Measurements from ENCODE around the gene PTPRB.

The PTPRB gene

DNA sequence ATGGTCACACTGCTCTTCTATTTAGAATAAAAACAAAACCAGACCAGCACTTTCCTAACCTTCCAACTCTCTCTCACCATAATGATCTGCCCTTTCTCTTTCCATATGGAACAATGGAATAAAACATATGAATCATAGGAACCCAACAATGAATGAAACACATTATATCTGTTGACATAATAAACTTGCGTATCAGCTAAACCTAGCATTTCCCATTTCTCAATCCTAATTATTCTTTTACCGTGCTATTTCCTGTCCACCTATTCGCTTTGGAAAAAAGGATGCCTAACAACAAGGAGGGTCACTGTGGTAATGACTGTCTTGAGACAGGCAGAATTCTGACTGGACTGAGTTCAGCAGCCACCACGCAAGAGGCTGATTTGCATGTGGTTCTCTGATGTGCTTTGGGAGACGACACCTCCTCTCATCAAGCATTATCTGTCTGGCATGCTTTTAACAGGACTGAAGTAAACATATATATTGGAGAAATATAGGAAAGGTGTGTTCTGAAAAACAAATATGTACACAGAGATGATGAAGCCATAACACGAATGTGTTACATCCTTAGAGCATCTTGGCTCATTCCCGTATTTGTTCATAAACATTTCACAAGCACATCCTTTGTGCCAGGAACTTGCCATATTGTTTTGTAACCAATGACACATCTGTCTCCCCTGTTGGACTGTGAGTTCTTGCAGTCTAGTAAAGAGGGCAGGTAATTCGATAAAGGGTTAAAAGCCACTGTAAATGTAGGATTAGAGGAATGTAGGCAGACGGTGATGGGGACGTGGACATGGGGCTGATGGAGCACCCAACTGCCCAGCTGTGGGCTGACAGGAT is 87.7 kb downstream of the PTPRB start:
- no peak overlapping the region for H3K4me3 ChIP-seq (ENCODE audit: low read length)
- no peak overlapping the region for H3K27ac ChIP-seq (ENCODE audit: low read depth, low read length)
- no peak overlapping the region for H3K4me2 ChIP-seq (ENCODE audit: low read length)
- H3K9me3 ChIP-seq (ENCODE audit: control insufficient read depth, insufficient read depth, low read length): no peaks in the 10 kb centered on the region
- H3K27me3 ChIP-seq (ENCODE audit: control insufficient read depth, low read length): no peaks in the 10 kb centered on the region
- no peaks in the 10 kb centered on the region for H3K36me3 ChIP-seq (ENCODE audit: control insufficient read depth, low read length)
- no peaks in the 10 kb centered on the region for H4K20me1 ChIP-seq (ENCODE audit: control insufficient read depth, insufficient read depth, low read depth, low read length)
- peaks cover 5% of the 10 kb centered on the region; the same call in 1 of the 2 replicates for H3K4me1 ChIP-seq (ENCODE audit: control insufficient read depth, low read length)
- no peaks in the 10 kb centered on the region for H3K79me2 ChIP-seq (ENCODE audit: control insufficient read depth, low read length)
- no peaks in the 10 kb centered on the region for H3K9me2 ChIP-seq (replicated peaks; ENCODE audit: control insufficient read depth, low read length)
- H3F3A ChIP-seq (ENCODE audit: control insufficient read depth, insufficient read depth): no peaks in the 10 kb centered on the region
- TF ChIP-seq, protein P1, sequence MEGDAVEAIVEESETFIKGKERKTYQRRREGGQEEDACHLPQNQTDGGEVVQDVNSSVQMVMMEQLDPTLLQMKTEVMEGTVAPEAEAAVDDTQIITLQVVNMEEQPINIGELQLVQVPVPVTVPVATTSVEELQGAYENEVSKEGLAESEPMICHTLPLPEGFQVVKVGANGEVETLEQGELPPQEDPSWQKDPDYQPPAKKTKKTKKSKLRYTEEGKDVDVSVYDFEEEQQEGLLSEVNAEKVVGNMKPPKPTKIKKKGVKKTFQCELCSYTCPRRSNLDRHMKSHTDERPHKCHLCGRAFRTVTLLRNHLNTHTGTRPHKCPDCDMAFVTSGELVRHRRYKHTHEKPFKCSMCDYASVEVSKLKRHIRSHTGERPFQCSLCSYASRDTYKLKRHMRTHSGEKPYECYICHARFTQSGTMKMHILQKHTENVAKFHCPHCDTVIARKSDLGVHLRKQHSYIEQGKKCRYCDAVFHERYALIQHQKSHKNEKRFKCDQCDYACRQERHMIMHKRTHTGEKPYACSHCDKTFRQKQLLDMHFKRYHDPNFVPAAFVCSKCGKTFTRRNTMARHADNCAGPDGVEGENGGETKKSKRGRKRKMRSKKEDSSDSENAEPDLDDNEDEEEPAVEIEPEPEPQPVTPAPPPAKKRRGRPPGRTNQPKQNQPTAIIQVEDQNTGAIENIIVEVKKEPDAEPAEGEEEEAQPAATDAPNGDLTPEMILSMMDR (IDR thresholded peaks at IDR 0.05; ENCODE audit: low read depth, low read length, poor library complexity, severe bottlenecking): no peak
- no peak for TF ChIP-seq EZH2phosphoT487 (IDR thresholded peaks at IDR 0.05; ENCODE audit: borderline replicate concordance, low read length)

DNA sequence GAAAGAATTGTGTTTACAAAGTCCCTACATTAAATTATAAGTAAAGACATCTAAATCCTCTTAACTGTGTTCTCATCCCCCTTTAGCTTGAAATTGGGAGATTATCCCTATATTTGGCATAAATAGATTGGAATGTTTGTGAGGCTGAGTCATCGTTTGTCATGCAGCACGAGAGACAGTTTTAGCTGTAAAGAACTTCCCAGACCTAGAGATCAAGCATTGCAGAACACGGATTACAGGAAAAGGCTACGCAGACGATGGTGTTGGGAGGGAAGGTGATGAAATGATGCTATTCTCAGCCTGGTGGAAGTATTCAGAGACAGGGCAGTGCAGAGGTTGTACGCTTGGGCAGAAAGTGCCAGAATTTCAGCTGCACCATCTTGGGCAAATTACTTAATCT is 93.8 kb downstream of the PTPRB start:
- Histone ChIP-seq H3K9me2 (replicated peaks; ENCODE audit: control insufficient read depth, low read length) (no peaks in the 10 kb centered on the region), H3K4me1 (ENCODE audit: control insufficient read depth, low read length) (no peaks in the 10 kb centered on the region), H3K4me2 (ENCODE audit: low read length) (no peak overlapping the region), H3K4me3 (ENCODE audit: low read length) (no peak overlapping the region), H4K20me1 (ENCODE audit: control insufficient read depth, insufficient read depth, low read depth, low read length) (no peaks in the 10 kb centered on the region), H3K27me3 (ENCODE audit: control insufficient read depth, low read length) (no peaks in the 10 kb centered on the region), H3K79me2 (ENCODE audit: control insufficient read depth, low read length) (no peaks in the 10 kb centered on the region), H3F3A (ENCODE audit: control insufficient read depth, insufficient read depth) (no peaks in the 10 kb centered on the region), H3K9me3 (ENCODE audit: control insufficient read depth, insufficient read depth, low read length) (no peaks in the 10 kb centered on the region), H3K27ac (ENCODE audit: low read depth, low read length) (no peak overlapping the region), H3K36me3 (ENCODE audit: control insufficient read depth, low read length) (no peaks in the 10 kb centered on the region)
- no peak for TF ChIP-seq EZH2phosphoT487 (IDR thresholded peaks at IDR 0.05; ENCODE audit: borderline replicate concordance, low read length)
- TF ChIP-seq, protein P1 (IDR thresholded peaks at IDR 0.05; ENCODE audit: low read depth, low read length, poor library complexity, severe bottlenecking): no peak

DNA sequence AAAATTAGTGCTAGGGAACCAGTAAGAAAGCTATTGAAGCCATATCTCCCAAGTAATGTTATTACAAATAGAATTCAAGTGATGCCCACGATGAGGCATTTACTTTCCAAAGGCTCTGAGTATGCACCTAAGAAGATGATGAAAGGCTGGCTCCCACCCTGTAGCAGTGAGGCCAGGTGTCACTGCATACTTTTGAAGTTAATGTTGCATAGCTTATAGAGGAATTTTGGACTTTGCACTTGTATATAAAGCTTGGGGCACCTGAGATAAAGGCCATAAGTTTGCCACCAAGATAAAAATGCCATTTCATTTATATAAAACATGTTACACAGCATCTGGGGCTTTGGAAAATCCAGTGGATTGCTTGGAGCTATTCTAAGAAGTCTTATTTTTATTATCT is 96.2 kb downstream of the PTPRB start:
- H3K27me3 ChIP-seq (ENCODE audit: control insufficient read depth, low read length): no peaks in the 10 kb centered on the region
- H3K9me2 ChIP-seq (replicated peaks; ENCODE audit: control insufficient read depth, low read length): no peaks in the 10 kb centered on the region
- TF ChIP-seq, protein P1 (IDR thresholded peaks at IDR 0.05; ENCODE audit: low read depth, low read length, poor library complexity, severe bottlenecking): no peak
- TF ChIP-seq EZH2phosphoT487 (IDR thresholded peaks at IDR 0.05; ENCODE audit: borderline replicate concordance, low read length): no peak
- no peaks in the 10 kb centered on the region for H3K9me3 ChIP-seq (ENCODE audit: control insufficient read depth, insufficient read depth, low read length)
- no peaks in the 10 kb centered on the region for H3K4me1 ChIP-seq (ENCODE audit: control insufficient read depth, low read length)
- no peak overlapping the region for H3K4me3 ChIP-seq (ENCODE audit: low read length)
- H3K36me3 ChIP-seq (ENCODE audit: control insufficient read depth, low read length): no peaks in the 10 kb centered on the region
- H3K79me2 ChIP-seq (ENCODE audit: control insufficient read depth, low read length): no peaks in the 10 kb centered on the region
- no peak overlapping the region for H3K27ac ChIP-seq (ENCODE audit: low read depth, low read length)
- no peaks in the 10 kb centered on the region for H3F3A ChIP-seq (ENCODE audit: control insufficient read depth, insufficient read depth)
- no peak overlapping the region for H3K4me2 ChIP-seq (ENCODE audit: low read length)
- H4K20me1 ChIP-seq (ENCODE audit: control insufficient read depth, insufficient read depth, low read depth, low read length): no peaks in the 10 kb centered on the region

Measured in DOHH2 (cell line).